Measurements from ENCODE around the gene LAMB3. TPM values are rescaled to one million over a fixed set of nuclear protein-coding genes. Genes with fewer than 3 reads are reported as not detected.

Gene LAMB3
- total RNA-seq, 3 donors from 2014 or later (not counting 1 experiment from before 2014, with no cell fraction given) = 1.2 to 2.3 (median 1.4) TPM

GRCh38 chr1:209620487-209620884 lies 31.7 kb downstream of the LAMB3 start:
- H3K27me3 Mint-ChIP-seq (ENCODE audit: low read depth in 2 of 2) = peaks cover 0 to 3% of the 10 kb centered on the region in 2 donors
- Histone ChIP-seq H3K4me3 (ENCODE audit: low read length) (no peak overlapping the region), H3K36me3 (ENCODE audit: control insufficient read depth, insufficient read depth, low read length) (no peaks in the 10 kb centered on the region), H3K27me3 (ENCODE audit: control insufficient read depth, insufficient read depth, low read length) (no peaks in the 10 kb centered on the region), H3K27ac (ENCODE audit: low read length) (no peak overlapping the region), H3K9me3 (ENCODE audit: control insufficient read depth, insufficient read depth, low read length) (no peaks in the 10 kb centered on the region), H3K4me1 (ENCODE audit: control insufficient read depth, insufficient read depth, low read length) (peaks cover 3% of the 10 kb centered on the region)
- no peaks in the 10 kb centered on the region for H3K9me3 Mint-ChIP-seq
- intact Hi-C loops (cut with micrococcal nuclease) = no loop called here
- no peak for ATAC-seq
- DNase-seq = no peak
- peak overlapping the region in 1 of 2 donors; percentile 31 for H3K27ac Mint-ChIP-seq
- no peaks in the 10 kb centered on the region for H3K36me3 Mint-ChIP-seq
- WGBS (ENCODE audit: insufficient coverage) = 99% methylated on average over 3 of the region's 3 CpGs
- no peak overlapping the region for H3K4me3 Mint-ChIP-seq
- TF ChIP-seq CTCF (IDR thresholded peaks at IDR 0.05) = no peak
- peaks cover 5 to 8% of the 10 kb centered on the region in 2 donors for H3K4me1 Mint-ChIP-seq

- no peak overlapping the region for H3K4me3 ChIP-seq (ENCODE audit: low read length)
- 90% methylated on average over 7 of the region's 7 CpGs for WGBS (ENCODE audit: insufficient coverage)
- no peaks in the 10 kb centered on the region for H3K9me3 Mint-ChIP-seq
- no peaks in the 10 kb centered on the region for H3K27me3 ChIP-seq (ENCODE audit: control insufficient read depth, insufficient read depth, low read length)
- no peaks in the 10 kb centered on the region for H3K36me3 Mint-ChIP-seq
- peaks cover 3% of the 10 kb centered on the region for H3K4me1 ChIP-seq (ENCODE audit: control insufficient read depth, insufficient read depth, low read length)
- TF ChIP-seq CTCF (IDR thresholded peaks at IDR 0.05) = no peak
- H3K4me1 Mint-ChIP-seq = peaks cover 5 to 8% of the 10 kb centered on the region in 2 donors
- no peak for DNase-seq
- H3K27ac ChIP-seq (ENCODE audit: low read length) = no peak overlapping the region
- intact Hi-C loops (cut with micrococcal nuclease) = no loop called here
- H3K27me3 Mint-ChIP-seq (ENCODE audit: low read depth in 2 of 2) = peaks cover 0 to 3% of the 10 kb centered on the region in 2 donors
- no peaks in the 10 kb centered on the region for H3K9me3 ChIP-seq (ENCODE audit: control insufficient read depth, insufficient read depth, low read length)
- H3K27ac Mint-ChIP-seq = peak overlapping the region in 1 of 2 donors; percentile 31
- H3K4me3 Mint-ChIP-seq = no peak overlapping the region
- no peak for ATAC-seq
- H3K36me3 ChIP-seq (ENCODE audit: control insufficient read depth, insufficient read depth, low read length) = no peaks in the 10 kb centered on the region
Observed at GRCh38 chr1:209619696-209620486, 32.3 kb downstream of the LAMB3 start.

GRCh38 chr1:209618756-209619420 lies 33.3 kb downstream of the LAMB3 start:
- Histone ChIP-seq H3K27ac (ENCODE audit: low read length) (no peak overlapping the region), H3K27me3 (ENCODE audit: control insufficient read depth, insufficient read depth, low read length) (no peaks in the 10 kb centered on the region), H3K4me1 (ENCODE audit: control insufficient read depth, insufficient read depth, low read length) (peaks cover 3% of the 10 kb centered on the region), H3K9me3 (ENCODE audit: control insufficient read depth, insufficient read depth, low read length) (no peaks in the 10 kb centered on the region), H3K36me3 (ENCODE audit: control insufficient read depth, insufficient read depth, low read length) (no peaks in the 10 kb centered on the region), H3K4me3 (ENCODE audit: low read length) (no peak overlapping the region)
- WGBS (ENCODE audit: insufficient coverage) = 46% methylated on average over 6 of the region's 6 CpGs
- intact Hi-C loops (cut with micrococcal nuclease) = no loop called here
- Mint-ChIP-seq H3K27me3 (ENCODE audit: low read depth in 2 of 2) (no peaks in the 10 kb centered on the region), H3K27ac (no peak overlapping the region), H3K36me3 (no peaks in the 10 kb centered on the region), H3K4me3 (no peak overlapping the region), H3K9me3 (no peaks in the 10 kb centered on the region), H3K4me1 (peaks cover 5 to 8% of the 10 kb centered on the region in 2 donors)
- ATAC-seq (peak in 1 of 3 donors; percentile 50), DNase-seq (peak in 1 of 2 donors; percentile 17)
- no peak for TF ChIP-seq CTCF (IDR thresholded peaks at IDR 0.05)
